NCI-H524 treated with DMSO at 0.1 percent for 48 hours (cell line): ENCODE data around the gene MYOM1.
"Not testable (repeated sequence)": the region's sequence is repeated elsewhere in the genome, so short reads cannot be mapped to it uniquely, and the experiment has no call there.

Source experiments
- DNase-seq: peaks from one replicate; lab custom pipeline; 2025; lab: John Stamatoyannopoulos, UW

The MYOM1 gene

GRCh38 chr18:3056311-3056710 is 163.5 kb downstream of the MYOM1 start:
- no peak for DNase-seq

DNA sequence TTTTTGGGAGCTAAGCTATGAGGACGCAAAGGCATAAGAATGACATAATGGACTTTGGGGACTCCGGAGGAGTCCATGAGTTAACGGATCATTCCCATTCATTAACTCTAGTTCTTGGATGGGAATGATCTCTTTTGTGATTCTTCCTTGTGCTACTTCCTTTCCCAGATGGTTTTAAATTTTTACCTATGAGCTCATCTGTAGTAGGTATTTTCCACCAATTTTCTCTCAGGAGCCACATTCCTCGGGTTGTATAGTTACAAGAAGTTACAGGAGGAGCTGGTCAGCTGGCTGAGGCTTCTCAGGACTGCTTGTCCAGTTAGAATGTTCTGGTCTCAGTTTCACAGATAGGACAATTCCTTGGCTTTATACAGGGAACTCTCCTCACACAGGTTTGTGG is 164.0 kb downstream of the MYOM1 start:
- no peak for DNase-seq

DNA sequence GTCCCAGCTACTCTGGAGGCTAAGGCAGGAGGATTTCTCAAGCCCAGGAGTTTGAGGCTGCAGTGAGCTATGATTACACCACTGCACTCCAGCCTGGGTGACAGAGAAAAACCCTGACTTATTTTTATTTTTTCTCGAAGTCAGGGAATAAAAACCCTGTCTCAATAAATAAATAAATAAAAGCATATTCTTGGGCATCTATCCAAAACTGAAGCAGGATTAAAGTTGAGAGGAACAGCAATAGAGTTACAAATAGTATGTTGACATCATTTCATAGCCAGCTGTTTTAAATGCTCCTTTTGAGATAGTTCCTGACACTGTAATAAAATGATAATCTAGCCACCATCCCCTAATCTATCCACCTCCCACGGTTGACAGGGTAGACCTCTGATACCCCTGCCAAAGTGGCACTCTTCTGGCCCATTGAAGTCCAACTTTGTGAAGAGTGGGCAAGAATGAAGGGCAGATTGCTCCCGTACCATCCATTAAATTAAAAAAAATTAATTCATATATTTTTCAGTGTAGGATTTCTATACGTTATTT is 164.5 kb downstream of the MYOM1 start:
- no peak for DNase-seq

- DNase-seq: no peak
These were observed 165.0 kb downstream of the MYOM1 start for GRCh38 chr18:3054780-3055179.

DNA sequence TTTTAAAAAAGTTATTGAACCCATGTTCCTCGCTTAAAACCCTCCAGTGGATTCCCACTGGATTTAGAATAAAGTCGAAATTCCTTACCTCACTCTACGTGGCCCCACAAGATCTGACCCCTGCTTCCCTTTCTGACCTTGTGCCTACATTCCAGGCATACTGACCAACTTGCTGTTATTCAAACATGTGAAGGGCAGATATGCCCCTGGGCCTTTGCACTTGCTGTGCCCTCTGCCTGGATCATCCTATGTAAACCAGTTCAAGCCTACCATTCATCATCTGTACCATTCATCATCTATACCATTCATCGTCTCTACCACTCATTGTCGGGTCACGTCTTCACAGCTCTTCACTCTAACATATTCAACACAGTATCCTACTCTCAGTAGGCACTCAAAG is 165.6 kb downstream of the MYOM1 start:
- DNase-seq: no peak

GRCh38 chr18:3053081-3053480 is 166.7 kb downstream of the MYOM1 start:
- DNase-seq: no peak

- DNase-seq: no peak
These were observed 167.4 kb downstream of the MYOM1 start for GRCh38 chr18:3052411-3052758.

GRCh38 chr18:3051718-3052410 is 167.9 kb downstream of the MYOM1 start:
- no peak for DNase-seq

DNA sequence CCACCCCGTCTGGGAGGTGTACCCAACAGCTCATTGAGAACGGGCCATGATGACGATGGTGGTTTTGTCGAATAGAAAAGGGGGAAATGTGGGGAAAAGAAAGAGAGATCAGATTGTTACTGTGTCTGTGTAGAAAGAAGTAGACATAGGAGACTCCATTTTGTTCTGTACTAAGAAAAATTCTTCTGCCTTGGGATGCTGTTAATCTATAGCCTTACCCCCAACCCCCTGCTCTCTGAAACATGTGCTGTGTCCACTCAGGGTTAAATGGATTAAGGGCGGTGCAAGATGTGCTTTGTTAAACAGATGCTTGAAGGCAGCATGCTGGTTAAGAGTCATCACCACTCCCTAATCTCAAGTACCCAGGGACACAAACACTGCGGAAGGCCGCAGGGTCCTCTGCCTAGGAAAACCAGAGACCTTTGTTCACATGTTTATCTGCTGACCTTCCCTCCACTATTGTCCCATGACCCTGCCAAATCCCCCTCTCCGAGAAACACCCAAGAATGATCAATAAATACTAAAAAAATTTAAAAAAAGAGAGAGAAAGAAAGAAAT is 169.8 kb downstream of the MYOM1 start:
- DNase-seq: not testable (repeated sequence)

GRCh38 chr18:3048820-3049349 is 170.9 kb downstream of the MYOM1 start:
- no peak for DNase-seq

DNA sequence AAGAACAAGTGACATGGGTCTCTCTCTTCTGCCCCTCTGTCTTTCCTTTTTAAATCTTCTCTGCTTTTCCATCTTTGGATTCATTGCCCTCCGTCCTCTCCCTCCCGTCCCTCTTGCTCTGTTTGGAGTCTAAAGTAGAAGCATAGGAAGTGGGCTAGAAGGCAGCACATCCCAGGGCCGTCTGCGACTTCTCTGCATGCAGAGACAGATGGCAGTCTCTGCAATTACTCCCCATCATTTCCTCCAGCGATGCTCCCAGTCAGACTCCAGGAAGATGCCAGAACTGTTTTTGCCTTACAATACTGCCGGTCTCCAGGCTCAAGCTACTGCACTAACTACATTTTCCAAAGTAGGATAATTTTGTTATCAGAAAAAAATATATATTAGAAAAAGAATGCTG is 171.6 kb downstream of the MYOM1 start:
- peak; percentile 27 for DNase-seq

- DNase-seq: no peak
These were observed 173.5 kb downstream of the MYOM1 start for GRCh38 chr18:3046216-3046808.

DNA sequence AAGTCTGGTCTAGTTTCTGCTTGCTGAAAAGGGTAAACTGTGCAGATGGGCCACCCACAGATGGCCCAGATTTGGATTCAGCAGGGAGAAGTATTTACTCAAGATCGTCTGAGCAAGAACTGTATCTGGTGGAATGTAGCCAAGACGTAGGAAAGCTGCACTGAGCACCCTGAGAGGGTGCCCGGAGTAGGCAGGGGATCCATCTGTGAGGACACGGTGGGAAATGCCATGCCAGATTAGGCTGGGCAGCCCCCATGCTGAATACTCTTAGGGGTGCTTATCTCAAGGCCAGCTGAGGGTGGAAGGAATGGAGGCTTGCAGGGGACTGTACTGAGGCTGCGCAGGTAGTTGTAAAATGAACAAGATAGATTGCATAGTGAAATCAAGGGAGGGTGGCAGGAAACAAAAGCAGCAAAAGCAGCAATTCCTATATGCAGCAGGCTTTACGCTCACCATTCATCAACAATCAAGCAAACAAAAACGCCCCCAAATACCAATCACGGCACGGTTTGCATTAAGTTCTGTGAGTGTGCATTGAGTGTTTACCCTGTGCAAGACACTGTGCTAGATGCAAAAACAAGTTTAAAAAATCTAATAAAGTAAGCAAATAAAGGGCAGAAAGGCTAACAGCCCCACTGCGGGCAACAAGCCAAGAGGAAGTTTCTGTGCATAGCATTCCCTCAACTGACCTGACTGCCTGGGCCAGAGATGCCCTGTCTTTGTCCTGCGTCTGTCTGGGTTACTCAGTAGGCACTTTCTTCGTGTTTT is 174.7 kb downstream of the MYOM1 start:
- peak; percentile 93 for DNase-seq

DNA sequence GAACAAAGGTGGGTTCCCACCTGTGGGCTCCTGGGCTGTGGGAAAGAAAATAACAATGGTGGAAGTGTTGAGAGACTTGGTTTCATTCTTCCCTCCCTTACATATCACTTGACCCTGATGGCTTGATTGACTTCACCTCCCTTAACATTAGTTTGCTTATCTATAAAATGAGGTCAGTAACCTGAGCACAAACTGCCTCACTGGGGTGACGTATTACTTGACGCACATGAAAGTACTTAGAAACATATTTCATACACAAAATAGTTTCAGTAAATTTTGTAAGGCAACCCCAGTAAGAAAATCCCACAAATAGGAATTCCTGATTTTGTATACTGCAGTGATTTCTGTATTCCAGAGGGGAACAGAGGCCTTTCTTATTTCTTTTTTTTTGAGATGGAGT is 177.4 kb downstream of the MYOM1 start:
- DNase-seq: no peak

- peak; percentile 60 for DNase-seq
These were observed 177.9 kb downstream of the MYOM1 start for GRCh38 chr18:3041843-3042242.

- DNase-seq: no peak
These were observed 178.9 kb downstream of the MYOM1 start for GRCh38 chr18:3040881-3041280.

GRCh38 chr18:3040173-3040572 is 179.6 kb downstream of the MYOM1 start:
- no peak for DNase-seq

DNA sequence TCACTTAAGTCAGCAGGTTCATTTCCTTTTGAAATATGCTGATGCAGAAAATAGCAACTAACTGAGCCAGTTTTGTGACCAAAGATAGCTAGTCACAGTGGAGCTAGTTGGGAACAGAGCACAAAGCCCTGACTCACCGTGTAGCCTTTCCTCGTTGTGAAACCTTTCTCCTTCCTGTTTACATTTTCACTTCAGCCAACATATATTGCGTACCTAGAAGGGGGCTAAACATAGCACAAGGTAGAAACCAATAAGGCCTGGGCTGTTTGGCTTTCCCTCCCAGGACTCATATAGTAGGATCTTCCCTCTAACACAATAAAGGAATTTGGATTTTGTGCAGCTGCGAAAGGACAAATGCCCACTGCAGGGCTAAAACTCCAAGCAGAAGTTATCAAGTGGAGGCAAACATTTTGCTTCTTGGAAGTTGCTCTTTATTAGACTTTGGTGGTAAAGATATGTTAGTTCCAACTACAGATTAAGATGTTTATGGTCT is 182.3 kb downstream of the MYOM1 start:
- DNase-seq: no peak

DNA sequence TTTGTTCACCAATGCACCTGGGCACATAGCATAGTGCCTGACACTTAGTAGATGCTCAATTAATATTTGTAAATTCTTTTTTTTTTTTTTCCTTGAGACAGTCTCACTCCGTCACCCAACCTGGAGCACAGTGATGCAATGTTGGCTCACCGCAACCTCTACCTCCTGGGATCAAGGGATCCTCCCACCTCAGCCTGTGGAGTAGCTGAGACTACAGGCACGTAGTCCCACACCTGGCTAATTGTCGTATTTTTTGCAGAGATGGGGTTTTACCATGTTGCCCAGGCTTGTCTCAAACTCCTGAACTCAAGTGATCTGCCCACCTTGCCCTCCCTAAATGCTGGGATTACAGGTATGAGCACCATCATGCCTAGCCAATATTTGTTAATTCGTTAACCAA is 183.7 kb downstream of the MYOM1 start:
- no peak for DNase-seq

GRCh38 chr18:3035635-3036034 is 184.1 kb downstream of the MYOM1 start:
- no peak for DNase-seq

DNA sequence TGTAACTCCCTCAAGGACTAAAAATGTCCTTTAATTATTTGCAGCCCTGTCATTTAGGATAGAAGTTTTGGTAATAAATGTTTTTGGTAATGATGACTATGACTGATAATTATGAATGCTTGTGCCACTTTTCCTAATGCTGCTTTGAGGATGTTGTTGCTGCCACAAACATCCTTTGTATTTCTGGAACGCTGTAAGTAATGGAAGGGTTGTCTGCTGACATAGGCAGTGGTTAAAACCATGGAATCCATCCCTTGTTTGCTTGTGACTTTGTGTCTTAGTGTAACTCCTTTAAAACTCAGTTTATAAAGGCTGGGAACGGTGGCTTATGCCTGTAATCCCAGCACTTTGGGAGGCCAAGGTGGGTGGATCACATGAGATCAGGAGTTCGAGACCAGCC is 187.0 kb downstream of the MYOM1 start:
- no peak for DNase-seq

DNA sequence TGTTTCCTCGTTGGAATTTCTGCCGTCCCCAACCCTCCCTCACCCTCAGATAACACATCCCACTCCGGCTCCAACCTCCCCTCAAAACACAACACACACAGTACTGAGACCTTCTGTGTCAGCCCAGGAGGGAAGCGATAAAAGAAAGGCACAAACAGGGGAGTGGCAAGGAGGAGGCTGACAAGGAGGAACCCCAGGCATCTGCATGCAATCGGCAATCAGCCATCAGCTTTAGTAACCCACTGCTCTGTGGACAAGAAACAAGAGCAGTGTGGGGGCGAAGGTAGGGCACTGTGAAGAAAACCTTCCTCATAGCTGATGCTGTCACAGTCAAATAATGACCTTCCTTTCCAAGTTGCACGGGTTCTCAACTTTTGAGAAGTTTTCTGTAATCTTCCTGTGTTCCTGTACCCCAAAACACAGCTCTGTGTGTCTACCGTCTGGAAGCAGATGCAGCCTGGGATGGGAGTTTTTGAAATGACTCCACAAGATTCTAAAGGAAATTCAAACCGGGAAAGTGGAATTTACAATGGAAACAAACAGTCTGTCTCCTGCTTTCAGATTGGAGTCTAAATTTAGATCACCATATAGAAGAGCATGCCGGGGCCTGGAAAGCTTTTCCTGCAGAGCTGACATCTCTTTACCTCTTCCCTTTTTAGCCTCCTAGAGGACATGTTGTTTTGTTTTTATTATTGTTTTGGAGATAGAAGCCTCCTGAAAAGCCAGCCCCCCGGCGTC is 190.4 kb downstream of the MYOM1 start:
- no peak for DNase-seq
